ENCODE results near the gene TANGO6.

- TF ChIP-seq POLR2A (IDR thresholded peaks at IDR 0.05; ENCODE audit: low read depth, low read length), result no peak
- TF ChIP-seq POLR2AphosphoS5 (IDR thresholded peaks at IDR 0.05; ENCODE audit: low read depth, low read length), result no peak
- TF ChIP-seq TAF1 (IDR thresholded peaks at IDR 0.05; ENCODE audit: borderline replicate concordance, low read depth, low read length), result no peak
Observed at GRCh38 chr16:68991075-68991474, 147.7 kb downstream of the TANGO6 start.

All from GM12892 (cell line).